H4 (cell line): ENCODE data around the gene ISG15. TPM values are rescaled to one million over a fixed set of nuclear protein-coding genes. Genes with fewer than 3 reads are reported as not detected.

Source experiments
- DNase-seq: peaks from one replicate; pipeline ENCODE4 v3.0.0-alpha.2; 2015; ENCODE audit warnings: low spot score
- total RNA-seq: library from RNA; depleted of rRNA; stranded (reverse); fragments of >200 nt; shearing (Covaris generic); gene quantifications from 2 replicates; pipeline ENCODE4 v1.2.3, GENCODE V29; 2014; rRNA removed

The ISG15 gene
- total RNA-seq, 1 experiment from 2014 or later = 353 TPM

DNA sequence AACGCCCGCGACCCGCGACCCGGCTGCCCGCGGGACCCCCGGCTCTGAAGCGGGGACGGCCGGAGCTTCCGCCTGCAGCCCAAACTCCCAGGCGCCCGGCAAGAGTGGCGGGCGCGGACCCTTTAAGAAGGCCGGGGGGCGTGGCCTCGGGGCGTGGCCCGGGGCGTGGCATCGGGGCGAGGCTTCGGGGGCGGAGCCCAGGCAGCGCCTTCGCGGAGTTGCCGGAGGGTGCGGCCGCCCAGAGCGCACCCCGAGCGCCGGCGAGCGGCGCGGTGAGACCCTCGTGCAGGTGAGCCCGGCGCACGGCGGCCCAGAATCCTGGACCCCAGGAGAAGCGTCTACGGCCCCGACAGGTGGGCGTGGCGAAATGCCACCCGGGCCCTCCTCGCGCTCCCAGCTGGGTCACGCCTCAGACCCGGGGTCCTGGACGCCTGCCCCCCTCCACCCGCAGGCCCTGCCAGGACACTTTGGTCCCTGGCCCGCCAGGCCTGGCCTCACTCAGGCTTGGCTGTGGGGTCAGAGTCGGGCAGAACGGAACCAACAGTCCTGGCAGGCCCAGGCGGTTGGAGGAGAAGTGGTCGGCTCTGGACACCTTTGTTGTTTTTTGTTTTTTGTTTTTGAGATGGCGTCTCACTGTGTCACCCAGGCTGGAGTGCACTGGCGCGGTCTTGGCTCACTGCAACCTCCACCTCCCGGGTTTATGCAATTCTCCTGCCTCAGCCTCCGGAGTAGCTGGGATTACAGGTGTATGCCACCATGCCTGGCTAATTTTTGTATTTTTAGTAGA, 46.4 kb downstream of the ISG15 start:
- peak; percentile 67 for DNase-seq

DNA sequence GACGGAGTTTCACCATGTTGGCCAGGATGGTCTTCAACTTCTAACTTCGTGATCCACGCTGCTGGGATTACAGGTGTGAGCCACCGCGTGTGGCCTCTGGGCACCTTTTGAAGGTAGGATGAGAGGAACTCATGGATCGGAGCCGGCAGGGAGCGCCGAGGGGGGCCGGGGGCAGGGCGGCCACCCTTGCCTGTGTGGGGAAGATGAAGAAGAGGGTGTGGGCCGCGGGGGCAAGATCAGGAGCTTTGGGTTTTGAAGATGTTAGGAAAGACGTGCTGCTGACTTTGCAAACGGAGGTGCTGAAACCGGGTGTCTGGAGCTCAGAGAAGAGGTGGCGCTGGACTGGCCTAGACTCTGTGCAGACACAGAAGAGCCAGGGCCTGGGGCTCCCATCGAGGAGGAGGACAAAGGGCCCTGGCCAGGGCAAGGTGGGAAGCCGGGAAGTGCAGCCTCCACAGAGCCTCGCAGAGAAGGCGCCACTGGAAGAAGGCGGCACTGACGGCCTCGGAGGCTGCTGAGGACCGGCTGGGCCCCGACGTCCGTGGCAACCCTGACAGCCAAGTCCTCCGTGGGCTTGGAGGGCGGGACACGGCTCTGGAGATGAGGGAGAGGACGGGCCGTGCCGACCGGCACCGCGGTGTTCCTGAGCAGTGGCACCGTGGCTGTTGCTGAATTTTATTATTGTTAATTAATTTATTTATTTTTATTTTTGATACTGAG, 47.1 kb downstream of the ISG15 start:
- no peak for DNase-seq

DNA sequence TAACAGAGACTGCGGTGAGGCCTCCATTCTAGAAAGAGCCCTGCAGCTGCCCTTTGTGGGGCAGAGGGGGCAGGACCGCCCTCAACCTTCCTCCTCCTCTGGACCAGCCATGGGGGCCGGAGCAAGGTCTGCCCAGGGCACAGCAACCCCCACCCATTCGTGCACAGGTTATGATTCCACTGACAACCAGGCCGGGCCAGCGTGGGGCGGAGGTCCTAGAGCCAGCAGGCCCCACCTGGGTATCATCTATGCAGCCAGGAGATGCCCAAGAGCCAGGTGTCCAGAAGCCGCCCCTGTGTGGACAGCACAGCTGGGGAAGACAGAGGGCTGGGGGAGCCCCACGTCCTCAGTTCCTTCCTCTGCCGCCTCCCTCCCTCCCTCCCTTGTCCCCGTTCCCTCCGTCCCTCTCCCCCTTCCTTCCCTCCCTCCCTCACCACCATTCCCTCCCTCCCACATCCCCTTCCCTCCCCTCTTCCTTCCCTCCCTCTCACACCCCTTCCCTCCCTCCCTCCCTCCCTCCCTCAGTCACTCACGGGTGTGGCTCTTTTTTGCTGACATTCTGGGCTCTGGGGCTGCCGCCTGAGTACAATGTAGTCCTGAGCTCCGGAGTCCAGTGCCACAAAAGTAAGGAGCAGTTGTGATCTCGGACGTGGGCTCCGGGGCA, 48.5 kb downstream of the ISG15 start:
- DNase-seq = peak; percentile 50

- no peak for DNase-seq
These were observed 49.3 kb downstream of the ISG15 start for GRCh38 chr1:1062348-1063163.

DNA sequence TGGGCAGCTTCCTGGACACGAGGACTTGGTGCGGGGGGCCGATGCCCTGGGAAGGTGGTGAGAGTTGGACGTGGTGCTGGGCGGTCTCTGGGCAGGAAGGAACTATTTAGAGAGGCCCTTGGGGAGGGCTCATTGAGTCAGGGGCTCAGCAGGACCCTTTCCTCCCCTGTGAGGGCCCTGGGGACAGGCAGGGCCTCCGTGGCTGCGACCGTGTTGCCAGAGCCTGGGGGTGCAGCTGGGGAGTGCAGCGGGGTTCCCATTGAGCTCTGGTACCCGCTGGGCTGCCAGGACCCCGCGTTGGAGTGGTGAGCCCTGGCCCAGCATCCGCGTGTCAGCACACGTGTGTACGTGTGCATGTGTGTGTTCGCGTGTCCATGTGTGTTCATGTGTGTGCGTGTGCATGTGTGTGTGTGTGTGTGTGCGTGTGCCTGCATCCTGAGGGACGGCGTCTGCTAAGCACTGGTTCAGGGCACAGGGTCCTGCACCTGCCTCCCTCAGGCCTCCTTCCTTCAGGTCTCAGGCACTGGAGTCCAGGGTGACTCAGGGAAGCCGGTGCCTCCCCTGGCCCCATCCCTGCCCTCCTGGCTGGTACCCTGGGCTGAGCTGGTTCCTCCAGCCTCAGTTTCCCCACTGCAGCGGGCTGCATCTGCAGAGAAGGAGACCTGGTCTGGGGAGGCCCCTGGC, 50.1 kb downstream of the ISG15 start:
- DNase-seq = no peak

Other genes starting within 250 kb of the ISG15 start
- 39.7 and 116 TPM in 2 replicates for gene SAMD11, start 89.6 kb upstream of the ISG15 start, total RNA-seq
- 78.4 and 90.7 TPM in 2 replicates for gene NOC2L, start 54.2 kb upstream of the ISG15 start, total RNA-seq
- 1.9 and 5.7 TPM in 2 replicates for gene KLHL17, start 52.9 kb upstream of the ISG15 start, total RNA-seq
- 0.08 and 1.2 TPM in 2 replicates for gene PLEKHN1, start 47.0 kb upstream of the ISG15 start, total RNA-seq
- gene PERM1, start 31.4 kb upstream of the ISG15 start, total RNA-seq = 0.19 TPM in 1 of 2 replicates, not detected in the other
- 3.6 and 17.7 TPM in 2 replicates for gene HES4, start 13.4 kb upstream of the ISG15 start, total RNA-seq
- gene AGRN, start 6.6 kb downstream of the ISG15 start, total RNA-seq = 37.0 and 52.1 TPM in 2 replicates
- gene RNF223, start 60.8 kb downstream of the ISG15 start, total RNA-seq = not detected in 2 replicates
- 11.8 and 16.4 TPM in 2 replicates for gene C1orf159, start 102.6 kb downstream of the ISG15 start, total RNA-seq
- gene TTLL10, start 160.4 kb downstream of the ISG15 start, total RNA-seq = not detected in 2 replicates
- not detected in 2 replicates for gene TNFRSF18, start 193.1 kb downstream of the ISG15 start, total RNA-seq
- gene TNFRSF4, start 200.7 kb downstream of the ISG15 start, total RNA-seq = not detected in 2 replicates
- 101 and 116 TPM in 2 replicates for gene SDF4, start 218.5 kb downstream of the ISG15 start, total RNA-seq
- 20.5 and 29.6 TPM in 2 replicates for gene B3GALT6, start 218.7 kb downstream of the ISG15 start, total RNA-seq
- gene C1QTNF12, start 233.2 kb downstream of the ISG15 start, total RNA-seq = 0.21 TPM in 1 of 2 replicates, not detected in the other